ENCODE measurements around the gene ZNF487. TPM values are rescaled to one million over a fixed set of nuclear protein-coding genes. Genes with fewer than 3 reads are reported as not detected.

ZNF487 gene
- total and polyA plus RNA-seq, 2 of the 13 experiments (the other 11 are each of a cell fraction or from before 2014, with no cell fraction given), result 7.4 to 8.8 TPM

GRCh38 chr10:43402880-43403452 lies 33.9 kb upstream of the ZNF487 start:
- CTCF ChIA-PET (ENCODE audit: low intra/inter-chr PET ratio, low total read pairs), result interaction anchor here (0.7 kb wide), 1 partner anchor 25 kb away, joined by 3 read pairs; no protein-coding TSS in a partner anchor
- TF ChIP-seq RAD51 (IDR thresholded peaks at IDR 0.05; ENCODE audit: borderline replicate concordance), result no peak
- TF ChIP-seq ZMAT3 (CRISPR knock-in tag; conservative IDR thresholded peaks at IDR 0.05), result 0 out of 2 replicates have a peak, but pooled peaks have one; percentile 26
- TF ChIP-seq, protein P1, sequence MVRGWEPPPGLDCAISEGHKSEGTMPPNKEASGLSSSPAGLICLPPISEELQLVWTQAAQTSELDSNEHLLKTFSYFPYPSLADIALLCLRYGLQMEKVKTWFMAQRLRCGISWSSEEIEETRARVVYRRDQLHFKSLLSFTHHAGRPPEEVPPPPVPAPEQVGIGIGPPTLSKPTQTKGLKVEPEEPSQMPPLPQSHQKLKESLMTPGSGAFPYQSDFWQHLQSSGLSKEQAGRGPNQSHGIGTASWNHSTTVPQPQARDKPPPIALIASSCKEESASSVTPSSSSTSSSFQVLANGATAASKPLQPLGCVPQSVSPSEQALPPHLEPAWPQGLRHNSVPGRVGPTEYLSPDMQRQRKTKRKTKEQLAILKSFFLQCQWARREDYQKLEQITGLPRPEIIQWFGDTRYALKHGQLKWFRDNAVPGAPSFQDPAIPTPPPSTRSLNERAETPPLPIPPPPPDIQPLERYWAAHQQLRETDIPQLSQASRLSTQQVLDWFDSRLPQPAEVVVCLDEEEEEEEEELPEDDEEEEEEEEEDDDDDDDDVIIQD (CRISPR knock-in tag; IDR thresholded peaks at IDR 0.05; ENCODE audit: low read depth), result no peak
- TF ChIP-seq, protein P2, sequence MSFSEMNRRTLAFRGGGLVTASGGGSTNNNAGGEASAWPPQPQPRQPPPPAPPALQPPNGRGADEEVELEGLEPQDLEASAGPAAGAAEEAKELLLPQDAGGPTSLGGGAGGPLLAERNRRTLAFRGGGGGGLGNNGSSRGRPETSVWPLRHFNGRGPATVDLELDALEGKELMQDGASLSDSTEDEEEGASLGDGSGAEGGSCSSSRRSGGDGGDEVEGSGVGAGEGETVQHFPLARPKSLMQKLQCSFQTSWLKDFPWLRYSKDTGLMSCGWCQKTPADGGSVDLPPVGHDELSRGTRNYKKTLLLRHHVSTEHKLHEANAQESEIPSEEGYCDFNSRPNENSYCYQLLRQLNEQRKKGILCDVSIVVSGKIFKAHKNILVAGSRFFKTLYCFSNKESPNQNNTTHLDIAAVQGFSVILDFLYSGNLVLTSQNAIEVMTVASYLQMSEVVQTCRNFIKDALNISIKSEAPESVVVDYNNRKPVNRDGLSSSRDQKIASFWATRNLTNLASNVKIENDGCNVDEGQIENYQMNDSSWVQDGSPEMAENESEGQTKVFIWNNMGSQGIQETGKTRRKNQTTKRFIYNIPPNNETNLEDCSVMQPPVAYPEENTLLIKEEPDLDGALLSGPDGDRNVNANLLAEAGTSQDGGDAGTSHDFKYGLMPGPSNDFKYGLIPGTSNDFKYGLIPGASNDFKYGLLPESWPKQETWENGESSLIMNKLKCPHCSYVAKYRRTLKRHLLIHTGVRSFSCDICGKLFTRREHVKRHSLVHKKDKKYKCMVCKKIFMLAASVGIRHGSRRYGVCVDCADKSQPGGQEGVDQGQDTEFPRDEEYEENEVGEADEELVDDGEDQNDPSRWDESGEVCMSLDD (CRISPR knock-in tag; IDR thresholded peaks at IDR 0.05; ENCODE audit: borderline replicate concordance), result no peak
- TF ChIP-seq ZNF121 (CRISPR knock-in tag; IDR thresholded peaks at IDR 0.05), result peak; percentile 81
- TF ChIP-seq MTF2 (CRISPR knock-in tag; IDR thresholded peaks at IDR 0.05; ENCODE audit: borderline replicate concordance), result no peak
- H3K79me2 ChIP-seq (ENCODE audit: insufficient read depth, low read length), result peaks cover 100% of the 10 kb centered on the region
- in situ Hi-C loops (cut with HindIII; ENCODE audit: extremely low pct_ligation_motif_present, low pct_unique_long_range_greater_than_20kb) (loop anchor here (25.0 kb wide), 1 partner anchor 1559 kb away; the partner anchor contains the start of gene RASSF4), intact Hi-C loops (cut with micrococcal nuclease; ENCODE audit: unreplicated experiment) (no loop called here)
- ATAC-seq (no peak), FAIRE-seq (no peak), DNase-seq (ENCODE audit: low spot score) (no peak)
- H3K27ac ChIP-seq (ENCODE audit: extremely low read length, insufficient read depth, low read length), result no peak overlapping the region
- H3K9me3 ChIP-seq (ENCODE audit: low read length), result no peaks in the 10 kb centered on the region
- H3K27me3 ChIP-seq (ENCODE audit: control insufficient read depth in 1 of 2, insufficient read depth in 2 of 2, low read length in 2 of 2), result no peaks in the 10 kb centered on the region
- no peak overlapping the region for H2AFZ ChIP-seq (ENCODE audit: low read length)
- WGBS (ENCODE audit: low lambda C conversion rate), result 70% methylated on average over 7 of the region's 7 CpGs
- no TSS peak for BruUV-seq (replicated peaks)
- POLR2A ChIA-PET, result interaction anchor here (1.3 kb wide), 1 partner anchor 7 kb away, joined by 3 read pairs; no protein-coding TSS in a partner anchor
- H3K4me1 ChIP-seq (ENCODE audit: insufficient read depth, low read length), result peaks cover 83% of the 10 kb centered on the region
- H4K20me1 ChIP-seq (ENCODE audit: insufficient read depth, low read length), result peaks cover 88% of the 10 kb centered on the region
- H3K4me2 ChIP-seq (ENCODE audit: low read depth, low read length), result peak overlapping the region; percentile 94
- no peak overlapping the region for H3K9ac ChIP-seq (ENCODE audit: insufficient read depth, low read depth, low read length)
- no peak overlapping the region; a peak in 1 of 6 replicates for H3K4me3 ChIP-seq (replicated peaks in 1 of 3; ENCODE audit: insufficient read depth in 1 of 3, low read depth in 2 of 3, low read length in 3 of 3)
- H3K36me3 ChIP-seq (replicated peaks in 1 of 2; ENCODE audit: control insufficient read depth in 1 of 2, insufficient read depth in 2 of 2, low read length in 2 of 2), result peaks cover 0 to 13% of the 10 kb centered on the region in 2 experiments; a peak in 2 of 5 replicates

All from HepG2 (cell line).